Spinal cord (tissue), 10 donors: ENCODE measurements around the gene KRTCAP3. TPM values are rescaled to one million over a fixed set of nuclear protein-coding genes. Genes with fewer than 3 reads are reported as not detected.

ENCODE experiments used
- DNase-seq, 6 donors: peaks; one replicate each; pipeline versions ENCODE4 v3.0.0 to v3.0.0-alpha.2; 2013 to 2015; ENCODE audit warnings: low spot score in 6 of 6, low read depth in 4 of 6
- H3K27ac ChIP-seq: one replicate; pipeline ENCODE4 v1.5.1; 2013; ENCODE audit warnings: low read depth, low read length, control low read depth
- H3K27me3 ChIP-seq: one replicate; pipeline ENCODE4 v1.6.1; 2013; ENCODE audit warnings: low read length; ENCODE audit not compliant: control insufficient read depth, insufficient read depth
- H3K36me3 ChIP-seq: one replicate; pipeline ENCODE4 v1.6.1; 2013; ENCODE audit warnings: low read length; ENCODE audit not compliant: control insufficient read depth, insufficient read depth
- H3K4me1 ChIP-seq: one replicate; pipeline ENCODE4 v1.6.1; 2013; ENCODE audit warnings: low read length; ENCODE audit not compliant: control insufficient read depth, insufficient read depth
- H3K4me3 ChIP-seq: one replicate; pipeline ENCODE4 v1.5.1; 2013; ENCODE audit warnings: low read depth, low read length, control low read depth
- H3K9me3 ChIP-seq: one replicate; pipeline ENCODE4 v1.6.1; 2013; ENCODE audit warnings: low read length; ENCODE audit not compliant: control insufficient read depth, insufficient read depth
- WGBS: methylation state at CpG from one replicate; pipeline ENCODE4 v1.1.5; 2013; ENCODE audit warnings: missing lambda C conversion rate; ENCODE audit not compliant: insufficient coverage; 5-methylcytosine and 5-hydroxymethylcytosine counted together
- long read RNA-seq, 4 donors: transcript quantifications; one replicate each; lab custom pipeline, GENCODE V29; 2026
- polyA plus RNA-seq, 2 donors: library from polyadenylated mRNA; unstranded; fragments of 120-200 nt; gene quantifications; one replicate each; pipeline ENCODE4 v1.2.1, GENCODE V29; 2013; ENCODE audit not compliant: insufficient read length in 2 of 2
- total RNA-seq, 2 donors: library from RNA; depleted of rRNA in 1 of 2; stranded (reverse); fragments of 120-200 nt in 1 of 2; fragments of >200 nt in 1 of 2; gene quantifications; one replicate each; pipeline versions ENCODE4 v1.2.3 to v1.2.4, GENCODE V29; 2013 to 2014
- donor health status: healthy.

Gene KRTCAP3, protein sequence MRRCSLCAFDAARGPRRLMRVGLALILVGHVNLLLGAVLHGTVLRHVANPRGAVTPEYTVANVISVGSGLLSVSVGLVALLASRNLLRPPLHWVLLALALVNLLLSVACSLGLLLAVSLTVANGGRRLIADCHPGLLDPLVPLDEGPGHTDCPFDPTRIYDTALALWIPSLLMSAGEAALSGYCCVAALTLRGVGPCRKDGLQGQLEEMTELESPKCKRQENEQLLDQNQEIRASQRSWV
- total RNA-seq (under 1 TPM in 1 of 2 donors, not detected in 1; 0.72 TPM), polyA plus RNA-seq (1 to 10 TPM; 2.6 to 5.2 TPM)
- long read RNA-seq, donor 1, partial matches to known transcripts = 14 of 15 reads
- long read RNA-seq, donor 1, other reads (novel, unspliced or antisense) = 0 of 15 reads
- long read RNA-seq, donor 2, partial matches to known transcripts = 0 of 1 reads
- long read RNA-seq, donor 2, other reads (novel, unspliced or antisense) = 0 of 1 reads
- long read RNA-seq, donor 3, partial matches to known transcripts = 0 of 1 reads
- long read RNA-seq, donor 3, other reads (novel, unspliced or antisense) = 0 of 1 reads
- long read RNA-seq, donor 4, partial matches to known transcripts = 0 of 4 reads
- long read RNA-seq, donor 4, other reads (novel, unspliced or antisense) = 0 of 4 reads

DNA sequence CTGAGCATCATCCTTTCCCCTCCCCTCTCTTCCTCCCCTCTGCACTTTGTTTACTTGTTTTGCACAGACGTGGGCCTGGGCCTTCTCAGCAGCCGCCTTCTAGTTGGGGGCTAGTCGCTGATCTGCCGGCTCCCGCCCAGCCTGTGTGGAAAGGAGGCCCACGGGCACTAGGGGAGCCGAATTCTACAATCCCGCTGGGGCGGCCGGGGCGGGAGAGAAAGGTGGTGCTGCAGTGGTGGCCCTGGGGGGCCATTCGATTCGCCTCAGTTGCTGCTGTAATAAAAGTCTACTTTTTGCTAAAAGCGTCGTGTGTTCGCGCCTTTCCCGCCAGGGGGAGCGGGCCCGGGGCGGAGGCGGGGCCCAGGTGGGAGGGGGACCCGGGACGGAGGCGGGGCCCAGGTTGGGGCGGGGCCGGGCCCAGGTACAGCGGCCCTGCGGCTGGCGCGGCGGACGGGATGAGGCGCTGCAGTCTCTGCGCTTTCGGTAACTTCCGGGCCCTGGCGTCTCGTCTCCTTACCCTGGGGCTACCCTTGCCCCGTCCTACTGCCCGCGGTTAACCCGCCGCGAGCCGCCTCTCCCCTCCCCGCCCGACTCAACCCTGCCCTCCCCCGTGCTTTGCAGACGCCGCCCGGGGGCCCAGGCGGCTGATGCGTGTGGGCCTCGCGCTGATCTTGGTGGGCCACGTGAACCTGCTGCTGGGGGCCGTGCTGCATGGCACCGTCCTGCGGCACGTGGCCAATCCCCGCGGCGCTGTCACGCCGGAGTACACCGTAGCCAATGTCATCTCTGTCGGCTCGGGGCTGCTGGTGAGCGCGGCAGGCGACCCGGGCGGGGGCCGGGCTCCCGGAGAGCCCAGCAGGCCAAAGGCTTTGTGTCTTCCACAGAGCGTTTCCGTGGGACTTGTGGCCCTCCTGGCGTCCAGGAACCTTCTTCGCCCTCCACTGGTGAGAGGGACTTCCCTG lies at the start of gene KRTCAP3:
KRTCAP3 (plus strand) TSS at position 424 of the 962 bp plus-strand sequence; CDS start at position 456, 32 bp downstream.
- DNase-seq = peak in 2 of 6 donors; percentile 28 to 51
- 20% methylated on average over 80 of the region's 80 CpGs for WGBS
- Histone ChIP-seq H3K27ac (no peak within 1 kb of the TSS), H3K4me3 (no peak within 1 kb of the TSS), H3K9me3 (no peaks in the 10 kb centered on the region), H3K36me3 (peaks cover 77% of the 10 kb centered on the region), H3K4me1 (peaks cover 13% of the 10 kb centered on the region), H3K27me3 (no peaks in the 10 kb centered on the region)

DNA sequence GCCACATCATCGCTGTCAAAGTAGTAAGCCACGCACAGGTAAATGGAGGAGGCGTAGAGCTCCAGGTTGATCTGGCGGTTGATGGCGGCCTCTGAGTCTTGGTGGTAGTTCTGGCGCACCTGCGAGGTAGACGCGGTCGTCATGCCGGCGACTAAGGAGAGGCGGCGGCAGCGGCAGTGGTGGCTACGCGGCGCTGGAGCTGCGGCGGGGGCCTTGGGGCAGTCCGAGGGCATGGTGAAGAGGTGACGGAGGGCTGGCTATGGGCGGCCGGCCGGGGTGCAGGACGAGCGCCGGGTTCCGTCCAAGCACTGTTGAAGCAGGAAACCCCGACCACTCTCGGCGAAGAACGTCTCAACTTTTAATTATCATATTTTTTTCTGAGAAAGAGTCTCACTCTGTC lies 49.0 kb upstream of the KRTCAP3 start:
- 98% methylated on average over 22 of the region's 33 CpGs for WGBS

DNA sequence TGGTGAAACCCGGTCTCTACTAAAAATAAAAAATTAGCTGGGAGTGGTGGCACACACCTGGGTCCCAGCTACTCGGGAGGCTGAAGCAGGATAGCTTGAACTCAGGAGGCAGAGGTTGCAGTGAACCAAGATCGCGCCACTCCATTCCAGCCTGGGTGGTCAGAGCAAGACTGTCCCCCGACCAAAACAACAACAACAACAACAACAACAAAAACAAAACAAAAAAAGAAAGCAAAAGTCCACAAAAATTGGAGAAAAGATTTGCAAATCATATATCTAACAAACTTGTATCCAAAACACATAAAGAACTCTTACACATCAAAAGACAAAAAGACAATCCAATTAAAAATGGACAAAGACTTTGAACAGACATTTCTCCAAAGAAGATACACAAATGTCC lies 43.2 kb upstream of the KRTCAP3 start:
- Histone ChIP-seq H3K36me3 (peaks cover 9% of the 10 kb centered on the region), H3K4me3 (no peak overlapping the region), H3K27me3 (no peaks in the 10 kb centered on the region), H3K27ac (no peak overlapping the region), H3K9me3 (no peaks in the 10 kb centered on the region), H3K4me1 (no peaks in the 10 kb centered on the region)
- DNase-seq = no peak
- 94% methylated on average over 2 of the region's 5 CpGs for WGBS

More for the DNA sequence above, 49.0 kb upstream of the KRTCAP3 start:
- no peaks in the 10 kb centered on the region for H3K9me3 ChIP-seq
- no peak overlapping the region for H3K27ac ChIP-seq
- H3K36me3 ChIP-seq = peaks cover 7% of the 10 kb centered on the region
- H3K4me3 ChIP-seq = no peak overlapping the region
- no peak for DNase-seq
- no peaks in the 10 kb centered on the region for H3K4me1 ChIP-seq
- no peaks in the 10 kb centered on the region for H3K27me3 ChIP-seq

DNA sequence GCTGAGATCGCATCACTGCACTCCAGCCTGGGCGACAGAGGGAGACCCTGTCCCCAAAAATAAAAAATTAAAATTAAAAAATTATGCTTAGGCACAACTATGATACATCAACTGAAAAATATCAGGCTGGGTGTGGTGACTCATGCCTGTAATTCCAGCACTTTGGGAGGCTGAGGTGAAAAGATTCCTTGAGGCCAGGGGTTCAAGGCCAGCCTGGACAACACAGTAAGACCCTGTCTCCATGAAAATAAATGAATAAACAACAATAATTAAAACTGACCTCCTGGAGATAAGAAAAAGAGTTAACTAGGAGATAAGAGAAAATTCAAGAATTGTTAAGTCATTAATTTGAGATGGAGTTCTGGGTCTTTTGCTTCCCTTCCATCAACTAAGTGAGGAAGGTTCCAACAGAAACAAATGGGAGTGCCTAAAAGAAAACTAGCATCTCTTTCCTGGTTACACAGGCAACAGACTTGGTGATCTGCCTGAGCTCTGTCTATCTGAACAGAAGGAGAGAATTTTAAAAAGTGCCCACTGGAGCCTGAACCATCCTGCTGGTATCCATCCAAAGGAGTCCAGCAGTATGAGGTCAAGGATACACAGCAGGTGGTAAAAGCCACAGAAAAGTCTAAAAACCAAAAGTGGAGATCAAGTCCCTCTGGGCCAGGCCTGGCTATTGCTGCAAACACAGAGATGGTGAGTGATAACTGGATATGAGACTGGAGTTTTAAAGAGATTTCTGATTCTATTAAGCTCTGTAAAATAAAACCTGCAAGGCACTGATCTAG lies 41.6 kb upstream of the KRTCAP3 start:
- Histone ChIP-seq H3K9me3 (no peaks in the 10 kb centered on the region), H3K27ac (no peak overlapping the region), H3K4me1 (no peaks in the 10 kb centered on the region), H3K27me3 (no peaks in the 10 kb centered on the region), H3K36me3 (peaks cover 16% of the 10 kb centered on the region), H3K4me3 (no peak overlapping the region)
- DNase-seq = peak in 1 of 6 donors; percentile 42
- WGBS = no CpG with 5 or more reads among the region's 2 CpGs

DNA sequence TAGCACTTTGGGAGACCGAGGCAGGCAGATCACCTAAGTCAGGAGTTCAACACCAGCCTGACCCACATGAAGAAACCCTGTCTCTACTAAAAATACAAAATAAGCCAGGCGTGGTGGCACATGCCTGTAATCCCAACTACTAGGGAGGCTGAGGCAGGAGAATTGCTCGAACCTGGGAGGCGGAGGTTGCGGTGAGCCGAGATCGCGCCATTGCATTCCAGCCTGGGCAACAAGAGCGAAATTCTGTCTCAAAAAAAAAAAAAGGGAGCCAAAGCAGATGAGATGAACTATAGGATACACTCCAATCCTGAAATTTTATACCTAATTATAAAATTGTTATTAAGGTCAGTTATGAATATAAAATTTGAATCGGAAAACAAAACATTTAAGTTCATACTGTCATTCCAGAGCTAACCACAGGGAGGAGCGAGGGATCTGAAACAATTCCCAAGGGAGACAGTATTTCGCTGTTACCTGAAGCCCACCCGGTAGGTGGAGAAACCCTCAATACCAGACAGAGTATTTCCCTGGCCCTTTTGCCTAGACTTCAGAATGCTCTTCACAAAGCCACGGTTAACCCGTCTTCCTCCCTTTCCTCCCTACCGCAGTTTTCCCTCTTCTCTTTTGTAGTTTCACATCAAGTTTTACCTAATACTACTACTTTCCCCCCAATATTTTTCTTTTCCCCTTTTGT lies 34.2 kb upstream of the KRTCAP3 start:
- peak overlapping the region; percentile 16 for H3K27ac ChIP-seq
- 16% methylated on average over 7 of the region's 16 CpGs for WGBS
- H3K4me1 ChIP-seq = peaks cover 5% of the 10 kb centered on the region
- H3K27me3 ChIP-seq = no peaks in the 10 kb centered on the region
- peak in 2 of 6 donors; percentile 54 to 76 for DNase-seq
- no peaks in the 10 kb centered on the region for H3K9me3 ChIP-seq
- H3K36me3 ChIP-seq = peaks cover 13% of the 10 kb centered on the region
- peak overlapping the region; percentile 88 for H3K4me3 ChIP-seq

DNA sequence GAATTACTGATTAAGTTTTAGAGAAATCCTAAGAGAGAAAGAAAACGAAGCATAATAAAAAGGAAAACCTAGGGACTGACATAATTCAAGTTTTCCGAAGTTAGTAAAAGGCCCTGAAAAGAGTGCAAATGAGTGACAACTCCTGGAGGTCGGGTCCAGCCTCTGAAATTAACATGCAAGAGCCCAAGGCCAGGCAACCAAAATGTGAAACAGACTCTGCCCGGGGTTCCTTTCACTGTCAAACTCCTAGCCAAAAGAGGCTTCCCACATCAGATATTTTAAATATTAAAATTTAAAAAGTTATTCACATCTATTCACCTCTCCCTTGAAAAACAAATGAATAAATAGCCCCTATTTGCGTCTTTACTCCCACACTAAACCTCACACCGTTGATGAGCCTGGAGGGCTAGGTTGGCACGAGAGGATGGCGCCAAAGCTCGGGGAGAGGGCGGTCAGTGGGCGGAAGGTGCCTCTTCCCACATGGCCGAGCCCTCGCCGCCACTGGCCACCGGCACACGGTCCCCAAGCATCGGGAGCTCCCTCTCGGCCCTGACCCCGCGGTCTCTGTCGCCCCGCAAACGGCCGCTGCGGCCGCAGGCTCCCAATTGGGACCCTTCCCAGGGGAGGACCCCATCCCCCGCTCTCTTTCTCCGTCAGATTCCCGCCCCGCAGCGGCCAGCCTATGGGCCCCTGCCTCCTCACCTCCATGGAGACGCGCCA lies 33.4 kb upstream of the KRTCAP3 start:
- Histone ChIP-seq H3K9me3 (no peaks in the 10 kb centered on the region), H3K27ac (peak overlapping the region; percentile 73), H3K27me3 (no peaks in the 10 kb centered on the region), H3K4me3 (peak overlapping the region; percentile 88), H3K4me1 (peaks cover 5% of the 10 kb centered on the region), H3K36me3 (peaks cover 11% of the 10 kb centered on the region)
- WGBS = under 1% methylated on average over 30 of the region's 33 CpGs
- DNase-seq = peak in 1 of 6 donors; percentile 5

DNA sequence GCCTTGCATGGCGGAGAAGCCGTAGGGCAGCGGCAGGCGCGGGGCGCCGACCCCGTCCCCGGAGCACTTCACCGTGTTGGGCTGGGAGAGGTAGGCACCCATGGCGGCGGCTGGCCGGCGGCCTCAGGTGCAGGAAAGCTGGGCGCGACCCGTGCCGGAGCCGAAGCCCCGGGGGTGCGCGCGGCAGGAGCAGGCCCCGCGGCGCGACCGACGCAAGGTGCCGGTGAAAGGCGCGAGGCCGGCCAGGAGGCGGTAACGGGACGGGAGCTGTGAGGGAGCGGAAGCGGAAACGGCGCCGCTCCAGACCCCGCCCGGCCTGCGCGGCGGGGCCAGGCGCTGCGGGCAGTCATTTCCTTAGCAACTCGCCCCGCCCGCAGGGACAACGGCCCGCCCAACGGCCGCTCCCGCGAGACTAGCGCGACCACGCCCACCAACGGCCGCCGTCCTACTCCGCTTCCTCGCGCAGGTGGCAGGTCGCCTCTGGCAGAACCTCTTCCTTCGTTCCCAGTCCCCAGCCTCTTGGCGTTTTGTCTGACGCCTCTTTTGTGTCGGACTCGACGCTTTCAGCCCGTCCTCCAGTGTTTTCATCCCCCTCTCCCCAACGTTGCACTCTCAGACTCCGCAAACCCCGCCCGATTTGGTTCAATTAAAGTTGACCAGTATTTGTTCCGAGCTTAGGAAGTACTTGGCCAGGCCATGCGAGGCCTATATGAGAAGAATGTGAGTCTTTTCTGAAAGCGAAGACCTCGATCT lies 32.7 kb upstream of the KRTCAP3 start, which contains the start of gene PPM1G:
PPM1G (minus strand) TSS at position 271 of the 753 bp plus-strand sequence; CDS start at position 102, 169 bp downstream.
- H3K9me3 ChIP-seq = no peaks in the 10 kb centered on the region
- no peaks in the 10 kb centered on the region for H3K27me3 ChIP-seq
- H3K27ac ChIP-seq = peak within 1 kb of the TSS; percentile 84
- peaks cover 5% of the 10 kb centered on the region for H3K4me1 ChIP-seq
- DNase-seq = peak; percentile 75 to 97 (median 87)
- H3K36me3 ChIP-seq = peaks cover 11% of the 10 kb centered on the region
- H3K4me3 ChIP-seq = peak within 1 kb of the TSS; percentile 88
- WGBS = under 1% methylated on average over 79 of the region's 82 CpGs
